Endothelial cell of hepatic sinusoid (primary cell): ENCODE measurements around the gene RASGRF1.

Experiments
- in situ Hi-C: cut with HindIII; loops from 2 replicates; pipeline ENCODE4 v1.10.0; 2017; ENCODE audit warnings: low sequenced_read_pairs

RASGRF1 gene

GRCh38 chr15:78969687-78970349 lies 120.8 kb downstream of the RASGRF1 start:
- in situ Hi-C loops, result no loop called here

GRCh38 chr15:78968539-78969271 lies 121.9 kb downstream of the RASGRF1 start:
- in situ Hi-C loops, result no loop called here

GRCh38 chr15:78968114-78968513 lies 122.5 kb downstream of the RASGRF1 start:
- in situ Hi-C loops, result no loop called here

- in situ Hi-C loops, result no loop called here
These were observed 130.3 kb downstream of the RASGRF1 start for GRCh38 chr15:78960308-78960707.

- in situ Hi-C loops, result no loop called here
These were observed 131.2 kb downstream of the RASGRF1 start for GRCh38 chr15:78959360-78959759.

- in situ Hi-C loops, result no loop called here
These were observed 133.0 kb downstream of the RASGRF1 start for GRCh38 chr15:78957416-78958093.

- in situ Hi-C loops, result no loop called here
These were observed 133.6 kb downstream of the RASGRF1 start for GRCh38 chr15:78956937-78957336.

- in situ Hi-C loops, result no loop called here
These were observed 135.2 kb downstream of the RASGRF1 start for GRCh38 chr15:78955355-78955754.

- in situ Hi-C loops, result no loop called here
These were observed 138.7 kb downstream of the RASGRF1 start for GRCh38 chr15:78951841-78952238.

GRCh38 chr15:78950902-78951840 lies 139.4 kb downstream of the RASGRF1 start:
- in situ Hi-C loops, result no loop called here

- in situ Hi-C loops, result no loop called here
These were observed 140.2 kb downstream of the RASGRF1 start for GRCh38 chr15:78950343-78950742.

- in situ Hi-C loops, result no loop called here
These were observed 141.1 kb downstream of the RASGRF1 start for GRCh38 chr15:78949461-78949860.

- in situ Hi-C loops, result no loop called here
These were observed 143.1 kb downstream of the RASGRF1 start for GRCh38 chr15:78947506-78947905.

GRCh38 chr15:78946493-78946892 lies 144.1 kb downstream of the RASGRF1 start:
- in situ Hi-C loops, result no loop called here

- in situ Hi-C loops, result no loop called here
These were observed 145.7 kb downstream of the RASGRF1 start, which contains the start of gene CTSH for GRCh38 chr15:78944669-78945407. TSS of gene CTSH (minus strand) at chr15:78945046. CDS start at chr15:78944981, 65 bp downstream.

GRCh38 chr15:78944202-78944625 lies 146.4 kb downstream of the RASGRF1 start:
- in situ Hi-C loops, result no loop called here

GRCh38 chr15:78943692-78944091 lies 146.9 kb downstream of the RASGRF1 start:
- in situ Hi-C loops, result no loop called here

- in situ Hi-C loops, result no loop called here
These were observed 147.8 kb downstream of the RASGRF1 start for GRCh38 chr15:78942741-78943140.

- in situ Hi-C loops, result no loop called here
These were observed 151.7 kb downstream of the RASGRF1 start for GRCh38 chr15:78938658-78939488.
